Measurements from ENCODE around the gene CLHC1.
"Not testable (repeated sequence)": the region's sequence is repeated elsewhere in the genome, so short reads cannot be mapped to it uniquely, and the experiment has no call there.

Gene CLHC1

GRCh38 chr2:55239656-55240222, 7.6 kb upstream of the CLHC1 start:
- TF ChIP-seq POLR2A (IDR thresholded peaks at IDR 0.05; ENCODE audit: low read length) = no peak
- TF ChIP-seq GATA1 (IDR thresholded peaks at IDR 0.05; ENCODE audit: low read depth, low read length) = no peak
- no peak for DNase-seq

- TF ChIP-seq POLR2A (IDR thresholded peaks at IDR 0.05; ENCODE audit: low read length) = no peak
- no peak for TF ChIP-seq GATA1 (IDR thresholded peaks at IDR 0.05; ENCODE audit: low read depth, low read length)
- peak; percentile 7 to 9 for DNase-seq
Observed at GRCh38 chr2:55236992-55237543, 5.0 kb upstream of the CLHC1 start.

GRCh38 chr2:55235724-55236538, 3.8 kb upstream of the CLHC1 start:
- TF ChIP-seq POLR2A (IDR thresholded peaks at IDR 0.05; ENCODE audit: low read length) (no peak), GATA1 (IDR thresholded peaks at IDR 0.05; ENCODE audit: low read depth, low read length) (no peak)
- DNase-seq = peak; percentile 17 to 31

- DNase-seq = no peak
- TF ChIP-seq POLR2A (IDR thresholded peaks at IDR 0.05; ENCODE audit: low read length) = no peak
- no peak for TF ChIP-seq GATA1 (IDR thresholded peaks at IDR 0.05; ENCODE audit: low read depth, low read length)
Observed at GRCh38 chr2:55233658-55233940, 1.5 kb upstream of the CLHC1 start.

- DNase-seq = peak; percentile 75 to 78
- TF ChIP-seq GATA1 (IDR thresholded peaks at IDR 0.05; ENCODE audit: low read depth, low read length) (no peak), POLR2A (IDR thresholded peaks at IDR 0.05; ENCODE audit: low read length) (peak; percentile 74)
Observed at GRCh38 chr2:55232863-55233657, 967 bp upstream of the CLHC1 start.

- TF ChIP-seq POLR2A (IDR thresholded peaks at IDR 0.05; ENCODE audit: low read length) (no peak), GATA1 (IDR thresholded peaks at IDR 0.05; ENCODE audit: low read depth, low read length) (no peak)
- peak in 1 of 2 experiments; percentile 51 for DNase-seq
Observed at GRCh38 chr2:55231546-55232083, 478 bp downstream of the CLHC1 start.

GRCh38 chr2:55230551-55230950, 1.5 kb downstream of the CLHC1 start:
- TF ChIP-seq GATA1 (IDR thresholded peaks at IDR 0.05; ENCODE audit: low read depth, low read length) (no peak), POLR2A (IDR thresholded peaks at IDR 0.05; ENCODE audit: low read length) (no peak)
- DNase-seq = no peak

GRCh38 chr2:55229221-55229620, 2.9 kb downstream of the CLHC1 start:
- no peak for TF ChIP-seq POLR2A (IDR thresholded peaks at IDR 0.05; ENCODE audit: low read length)
- TF ChIP-seq GATA1 (IDR thresholded peaks at IDR 0.05; ENCODE audit: low read depth, low read length) = no peak
- DNase-seq = no peak

GRCh38 chr2:55228226-55228563, 3.9 kb downstream of the CLHC1 start:
- TF ChIP-seq GATA1 (IDR thresholded peaks at IDR 0.05; ENCODE audit: low read depth, low read length) (no peak), POLR2A (IDR thresholded peaks at IDR 0.05; ENCODE audit: low read length) (no peak)
- no peak for DNase-seq

- not testable (repeated sequence) for DNase-seq
Observed at GRCh38 chr2:55227437-55228225, 4.5 kb downstream of the CLHC1 start.

- no peak for DNase-seq
- no peak for TF ChIP-seq POLR2A (IDR thresholded peaks at IDR 0.05; ENCODE audit: low read length)
- no peak for TF ChIP-seq GATA1 (IDR thresholded peaks at IDR 0.05; ENCODE audit: low read depth, low read length)
Observed at GRCh38 chr2:55225481-55226020, 6.5 kb downstream of the CLHC1 start.

GRCh38 chr2:55224761-55225261, 7.3 kb downstream of the CLHC1 start:
- TF ChIP-seq POLR2A (IDR thresholded peaks at IDR 0.05; ENCODE audit: low read length) (no peak), GATA1 (IDR thresholded peaks at IDR 0.05; ENCODE audit: low read depth, low read length) (no peak)
- no peak for DNase-seq

Data from erythroblast (primary cell).